ENCODE measurements around the gene FAM118A. TPM values are rescaled to one million over a fixed set of nuclear protein-coding genes. Genes with fewer than 3 reads are reported as not detected.

The FAM118A gene
- 10.8 to 13.8 TPM (median 12.7 TPM) in 5 replicates for total RNA-seq (2022; extraction: Qiagen RNA extraction; ENCODE audit: low read depth)

DNA sequence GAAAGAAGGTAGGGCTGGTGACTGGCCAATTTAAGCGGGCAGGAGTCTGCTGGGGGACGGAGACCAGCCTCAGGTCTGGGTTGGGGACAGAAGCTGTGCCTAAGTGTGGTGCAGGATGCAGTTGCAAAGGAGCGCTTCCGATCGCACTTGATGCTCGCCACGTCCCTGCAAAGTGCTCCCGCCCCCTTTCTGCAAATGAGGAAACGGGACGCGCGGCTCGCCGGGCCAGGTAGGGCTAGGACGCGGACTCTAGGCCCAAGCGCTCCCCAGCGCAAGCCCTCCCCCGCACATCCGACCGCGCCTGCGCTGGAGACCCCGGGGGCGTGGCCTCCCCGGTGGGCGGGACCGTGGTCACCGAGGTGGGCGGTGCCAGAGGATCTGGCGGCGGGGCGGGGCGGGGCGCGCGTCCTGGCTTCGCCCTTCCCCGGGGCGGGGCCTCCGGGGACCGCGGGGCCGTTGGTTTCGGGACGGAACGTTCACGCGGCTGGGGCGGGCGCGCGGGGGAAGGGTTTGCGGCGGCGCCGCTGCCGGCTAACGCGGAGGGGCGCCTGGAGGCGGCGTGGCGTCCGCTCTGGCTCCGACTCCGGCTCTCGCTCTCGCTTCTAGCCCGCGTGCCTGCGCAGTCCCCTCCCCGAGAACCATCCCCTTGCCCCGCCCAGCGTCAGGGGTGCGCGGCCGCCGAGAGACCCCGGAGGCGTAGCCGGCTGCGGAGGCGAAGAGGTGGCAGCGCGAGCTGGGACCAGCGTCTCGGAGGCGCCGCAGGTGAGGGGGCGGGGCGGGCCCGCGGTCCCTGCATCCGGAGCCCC is at the start of gene FAM118A:
Gene FAM118A (plus strand): TSS at position 513 of the 806 bp plus-strand sequence. CDS start 12,446 bp downstream, outside the sequence.

DNA sequence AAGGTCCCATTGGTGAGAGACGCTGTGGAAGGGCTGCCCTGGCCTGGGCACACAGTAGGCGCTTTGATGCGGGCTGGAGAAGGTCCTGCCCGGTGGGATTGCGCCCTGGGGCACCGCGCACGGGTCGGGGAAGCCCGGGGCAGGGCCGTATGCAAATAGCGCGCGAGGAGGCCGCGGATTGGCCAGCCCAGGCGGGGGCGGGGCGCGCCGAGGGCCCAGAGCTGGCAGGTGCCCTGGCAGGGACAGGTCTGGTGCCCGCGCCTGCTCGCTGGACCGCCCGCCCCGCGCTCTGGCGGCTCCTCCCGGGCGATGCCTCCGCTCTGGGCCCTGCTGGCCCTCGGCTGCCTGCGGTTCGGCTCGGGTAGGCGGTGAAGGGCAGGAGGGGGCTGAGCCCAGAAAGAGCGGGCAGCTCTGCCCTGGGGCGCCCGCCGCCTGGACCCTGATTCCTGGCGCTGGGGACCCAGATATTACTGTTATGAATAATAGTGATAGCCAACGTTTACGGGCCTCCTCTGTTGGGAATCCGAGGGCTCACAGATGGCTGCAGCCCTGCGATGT is 24.9 kb upstream of the FAM118A start, which contains the start of gene UPK3A:
Gene UPK3A (plus strand): TSS at position 245 of the 558 bp plus-strand sequence. CDS start 65 bp downstream, at position 310.

Other genes starting within 250 kb of the FAM118A start
- 24.3 to 34.5 TPM (median 32.1 TPM) in 5 replicates for gene NUP50, start 146.0 kb upstream of the FAM118A start, total RNA-seq (2022; extraction: Qiagen RNA extraction; ENCODE audit: low read depth)
- 59.1 to 89.0 TPM (median 86.6 TPM) in 5 replicates for gene KIAA0930, start 69.0 kb upstream of the FAM118A start, total RNA-seq (2022; extraction: Qiagen RNA extraction; ENCODE audit: low read depth)
- gene UPK3A, start 25.0 kb upstream of the FAM118A start, total RNA-seq (2022; extraction: Qiagen RNA extraction; ENCODE audit: low read depth), result not detected in 5 replicates
- not detected in 5 replicates for gene SMC1B, start 103.7 kb downstream of the FAM118A start, total RNA-seq (2022; extraction: Qiagen RNA extraction; ENCODE audit: low read depth)
- gene RIBC2, start 103.8 kb downstream of the FAM118A start, total RNA-seq (2022; extraction: Qiagen RNA extraction; ENCODE audit: low read depth), result 1.7 to 2.8 TPM (median 2.6 TPM) in 5 replicates
- gene FBLN1, start 192.9 kb downstream of the FAM118A start, total RNA-seq (2022; extraction: Qiagen RNA extraction; ENCODE audit: low read depth), result 27.7 to 58.9 TPM (median 50.1 TPM) in 5 replicates

Measured in A549 treated with ZK216348 at 1 μM for 4 hours (cell line).